Activated CD8-positive, alpha-beta memory T cell treated with anti-CD3 and anti-CD28 coated beads for 24 hours (primary cell): ENCODE results near the gene FAM174B.
A peak's percentile ranks its signal among the peaks of the same experiment; 100 is the strongest.

ENCODE experiments used
- DNase-seq: peaks from one replicate; pipeline ENCODE4 v3.0.0-alpha.2; 2020

The FAM174B gene

GRCh38 chr15:92638709-92639365 lies 16.7 kb downstream of the FAM174B start:
- DNase-seq, result peak; percentile 44

DNA sequence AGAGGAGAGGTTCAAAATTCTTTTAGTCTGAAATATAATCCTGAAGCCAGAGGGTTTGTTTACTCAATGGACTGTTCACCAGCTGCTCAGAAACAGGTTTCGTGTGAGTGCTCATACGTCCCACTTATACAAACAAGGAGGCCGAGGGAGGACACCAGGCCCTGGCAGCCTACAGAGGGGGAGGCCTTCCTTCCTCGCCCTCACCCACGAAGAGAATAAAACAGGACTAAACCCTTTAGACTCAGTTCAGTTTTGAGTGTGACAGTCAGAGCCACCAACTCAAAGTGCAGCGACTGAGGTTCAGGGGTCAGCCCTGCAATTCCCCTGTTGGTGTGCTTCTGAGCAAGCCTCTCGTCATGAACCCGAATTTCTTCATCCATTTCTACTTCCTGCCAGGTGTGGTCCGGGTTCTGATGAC lies 17.3 kb downstream of the FAM174B start:
- peak; percentile 26 for DNase-seq

DNA sequence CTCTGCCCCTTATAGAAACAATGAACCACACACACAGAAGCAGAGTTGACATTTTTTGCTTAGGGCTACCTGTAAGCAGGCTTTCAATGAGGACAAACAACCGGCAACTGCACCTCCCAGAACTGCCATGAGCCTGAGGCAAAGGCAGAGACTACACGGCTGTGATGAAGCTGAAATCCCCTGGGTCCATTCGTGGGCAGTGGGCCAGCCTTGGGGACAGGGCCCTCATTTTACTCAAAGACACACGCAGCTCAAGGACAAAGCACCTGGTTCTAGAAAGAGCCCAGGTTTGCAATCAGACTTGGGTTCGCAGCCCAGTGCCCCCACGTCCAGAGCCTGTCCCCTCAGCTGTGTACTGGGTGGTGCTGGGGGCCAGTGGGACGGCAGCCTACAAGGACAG lies 17.9 kb downstream of the FAM174B start:
- peak; percentile 37 for DNase-seq

DNA sequence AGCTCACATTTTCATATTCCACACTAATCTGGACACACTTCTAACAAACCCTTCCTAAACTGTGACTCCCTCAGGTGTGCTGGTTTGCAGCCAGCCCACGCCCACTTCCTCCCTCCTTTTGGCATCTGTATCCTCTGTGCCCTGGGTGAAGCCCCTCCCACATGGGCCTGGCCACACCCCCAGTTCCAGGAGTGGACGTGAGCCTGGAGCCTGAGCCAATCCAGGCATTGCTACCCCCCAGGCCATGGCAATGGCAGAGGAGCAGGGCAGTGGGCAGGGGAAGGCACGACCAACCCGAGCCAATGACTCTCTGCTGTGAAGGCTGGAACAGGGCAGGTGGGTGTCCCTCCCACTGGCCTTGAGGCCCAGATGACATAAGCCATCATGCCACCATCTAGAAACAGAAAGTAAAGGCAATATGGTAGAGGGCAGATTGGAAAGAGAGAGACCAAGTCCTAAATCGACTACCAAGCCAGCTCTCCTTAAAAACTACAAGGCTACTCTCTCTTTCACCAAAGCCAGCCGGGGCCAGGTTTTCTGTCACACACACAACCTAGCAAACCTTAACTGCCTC lies 18.6 kb downstream of the FAM174B start:
- peak; percentile 51 for DNase-seq

GRCh38 chr15:92636401-92636907 lies 19.1 kb downstream of the FAM174B start:
- DNase-seq, result peak; percentile 41

GRCh38 chr15:92634671-92635201 lies 20.8 kb downstream of the FAM174B start:
- DNase-seq, result peak; percentile 21

- DNase-seq, result peak; percentile 40
Measured at GRCh38 chr15:92634060-92634459, 21.5 kb downstream of the FAM174B start.

GRCh38 chr15:92633418-92633817 lies 22.2 kb downstream of the FAM174B start:
- DNase-seq, result no peak

- DNase-seq, result no peak
Measured at GRCh38 chr15:92633001-92633400, 22.6 kb downstream of the FAM174B start.

GRCh38 chr15:92631721-92632120 lies 23.9 kb downstream of the FAM174B start:
- DNase-seq, result no peak

DNA sequence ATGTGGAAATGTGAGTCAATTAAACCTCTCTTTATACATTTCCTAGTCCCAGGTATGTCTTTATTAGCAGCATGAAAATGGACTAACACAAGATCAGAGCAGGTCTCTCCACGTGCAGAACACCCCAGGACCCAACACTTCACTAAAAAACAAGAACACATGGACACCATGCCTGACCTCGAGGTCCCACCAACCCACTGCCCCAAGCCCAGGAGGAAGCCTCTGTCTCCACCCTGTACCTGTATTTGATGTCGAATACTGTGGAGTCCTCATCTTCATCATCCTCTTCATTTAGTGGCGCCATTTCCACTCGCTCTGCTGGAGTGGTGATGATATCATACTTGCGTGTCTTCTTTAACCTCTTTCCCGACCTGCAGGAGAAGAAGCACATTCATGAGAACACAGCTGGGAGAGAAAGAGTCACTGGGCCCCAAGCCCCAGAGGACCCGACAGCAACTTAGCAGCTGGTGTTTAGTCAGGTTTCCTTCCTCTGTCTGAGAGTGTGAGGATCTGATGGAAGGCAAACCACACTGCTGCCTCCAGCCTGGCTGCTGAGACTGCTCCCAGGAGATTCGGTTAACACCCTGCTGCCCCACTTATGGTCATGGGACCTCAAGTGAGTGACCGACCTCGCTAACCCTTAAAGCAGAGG lies 25.5 kb downstream of the FAM174B start:
- no peak for DNase-seq

GRCh38 chr15:92629276-92629974 lies 26.1 kb downstream of the FAM174B start:
- DNase-seq, result no peak

DNA sequence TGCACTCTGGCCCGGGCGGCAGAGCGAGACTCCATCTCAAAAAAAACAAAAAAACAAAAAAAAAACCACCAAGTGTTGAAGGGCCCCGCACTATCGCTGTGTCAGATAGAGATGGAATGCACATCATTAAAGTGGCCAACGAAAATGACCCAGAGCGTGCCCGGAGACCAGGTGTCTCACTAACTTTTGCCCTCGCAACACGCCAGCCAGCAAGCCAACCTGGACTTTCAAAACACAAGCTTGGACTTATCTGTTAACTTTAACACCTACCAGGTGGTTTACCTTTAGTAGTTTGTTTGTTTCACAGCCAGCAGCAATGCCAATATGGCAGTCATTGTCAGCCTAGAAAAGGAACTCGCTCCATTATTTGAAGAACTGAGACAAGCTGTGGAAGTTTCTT lies 28.6 kb downstream of the FAM174B start:
- no peak for DNase-seq

GRCh38 chr15:92625251-92625980 lies 30.2 kb downstream of the FAM174B start:
- DNase-seq, result no peak

DNA sequence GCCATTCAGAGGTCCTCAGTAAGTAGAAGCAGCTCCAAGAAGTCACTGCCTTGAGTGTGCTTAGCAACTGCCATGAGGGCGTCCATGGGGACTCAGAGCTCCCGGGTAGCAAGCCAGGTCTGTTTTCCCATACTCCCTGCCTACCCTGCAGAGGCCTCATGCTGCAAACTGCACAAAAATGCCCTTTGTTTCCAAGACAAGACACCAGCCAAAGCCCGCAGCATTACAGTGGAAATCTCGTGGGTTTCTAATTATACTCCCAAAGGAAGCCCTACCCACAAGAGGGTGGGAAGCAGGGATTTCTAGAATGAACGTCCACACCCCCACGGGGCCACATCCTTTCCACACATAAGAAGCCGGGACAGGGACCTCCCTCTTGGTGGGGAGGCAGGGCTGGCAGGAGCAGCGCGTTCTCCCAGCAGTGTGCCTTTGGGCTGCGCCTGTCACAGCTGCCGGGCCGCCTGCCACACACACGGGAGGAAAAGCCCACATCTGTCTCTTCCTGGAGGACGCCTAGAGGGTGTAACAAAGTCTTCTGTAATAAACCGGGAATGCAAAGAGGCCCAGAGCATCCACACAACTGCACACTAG lies 31.1 kb downstream of the FAM174B start:
- DNase-seq, result no peak

DNA sequence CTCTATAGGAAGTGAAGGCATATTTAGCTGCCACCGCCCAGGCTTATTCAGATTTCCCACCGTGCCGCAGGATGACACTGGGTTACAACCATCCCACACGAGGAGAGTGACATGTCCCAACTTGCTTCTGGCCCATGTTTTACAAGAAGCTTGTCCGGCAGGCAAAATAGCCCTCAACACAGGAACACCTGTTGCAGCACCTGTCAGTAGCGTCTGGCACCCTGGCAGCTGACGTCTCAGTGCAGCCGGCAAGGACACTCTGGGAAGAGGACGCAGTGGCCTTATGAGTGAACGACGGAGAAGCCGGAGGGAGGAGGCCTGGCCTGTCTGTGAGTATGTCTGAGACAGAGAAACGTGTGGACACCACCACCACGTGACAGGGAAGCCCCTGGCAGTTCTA lies 32.1 kb downstream of the FAM174B start:
- DNase-seq, result no peak

DNA sequence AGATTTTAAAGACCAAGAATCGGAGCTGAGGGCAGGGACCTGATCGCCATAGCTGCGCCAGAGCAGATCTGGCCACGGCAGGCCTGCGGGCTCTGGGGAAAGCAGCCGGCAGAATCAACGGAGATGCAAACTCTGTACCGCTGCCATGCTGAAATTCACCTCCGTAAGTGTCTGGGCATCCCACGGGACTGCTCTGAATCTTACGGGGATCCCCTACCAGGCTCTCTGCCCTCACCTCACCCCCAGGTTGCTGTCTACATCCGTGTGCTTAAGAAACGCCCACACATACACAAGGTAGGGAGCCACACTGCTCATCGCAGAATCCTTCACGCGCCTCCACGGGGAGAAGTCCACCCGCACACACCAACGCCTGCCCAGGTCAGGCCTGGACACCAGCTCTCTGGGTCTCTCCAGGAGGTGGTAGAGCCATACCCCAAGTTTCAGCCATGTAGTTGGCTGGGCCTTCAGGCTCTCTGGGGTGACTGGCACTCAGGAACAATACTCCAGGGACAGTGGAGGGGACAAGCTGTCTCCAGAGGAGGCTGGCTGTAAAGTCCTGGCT lies 33.5 kb downstream of the FAM174B start:
- no peak for DNase-seq

DNA sequence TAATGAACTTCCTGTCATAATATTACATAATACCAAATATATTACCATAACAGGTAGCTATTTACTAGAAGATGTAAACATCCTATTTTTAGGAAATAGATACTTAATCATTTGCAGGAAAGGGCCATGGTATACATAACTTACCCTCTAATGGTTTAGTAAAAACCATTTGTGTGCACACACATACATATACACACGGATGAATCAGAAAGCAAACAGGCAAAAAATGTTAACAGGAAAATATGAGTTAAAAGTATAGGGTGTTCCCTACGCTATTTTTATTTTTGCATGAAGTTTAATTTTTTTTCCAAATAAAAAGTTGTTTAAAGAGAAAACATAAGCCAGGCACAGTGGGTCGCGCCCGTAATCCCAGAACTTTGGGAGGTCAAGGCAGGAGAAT lies 34.6 kb downstream of the FAM174B start:
- DNase-seq, result no peak

DNA sequence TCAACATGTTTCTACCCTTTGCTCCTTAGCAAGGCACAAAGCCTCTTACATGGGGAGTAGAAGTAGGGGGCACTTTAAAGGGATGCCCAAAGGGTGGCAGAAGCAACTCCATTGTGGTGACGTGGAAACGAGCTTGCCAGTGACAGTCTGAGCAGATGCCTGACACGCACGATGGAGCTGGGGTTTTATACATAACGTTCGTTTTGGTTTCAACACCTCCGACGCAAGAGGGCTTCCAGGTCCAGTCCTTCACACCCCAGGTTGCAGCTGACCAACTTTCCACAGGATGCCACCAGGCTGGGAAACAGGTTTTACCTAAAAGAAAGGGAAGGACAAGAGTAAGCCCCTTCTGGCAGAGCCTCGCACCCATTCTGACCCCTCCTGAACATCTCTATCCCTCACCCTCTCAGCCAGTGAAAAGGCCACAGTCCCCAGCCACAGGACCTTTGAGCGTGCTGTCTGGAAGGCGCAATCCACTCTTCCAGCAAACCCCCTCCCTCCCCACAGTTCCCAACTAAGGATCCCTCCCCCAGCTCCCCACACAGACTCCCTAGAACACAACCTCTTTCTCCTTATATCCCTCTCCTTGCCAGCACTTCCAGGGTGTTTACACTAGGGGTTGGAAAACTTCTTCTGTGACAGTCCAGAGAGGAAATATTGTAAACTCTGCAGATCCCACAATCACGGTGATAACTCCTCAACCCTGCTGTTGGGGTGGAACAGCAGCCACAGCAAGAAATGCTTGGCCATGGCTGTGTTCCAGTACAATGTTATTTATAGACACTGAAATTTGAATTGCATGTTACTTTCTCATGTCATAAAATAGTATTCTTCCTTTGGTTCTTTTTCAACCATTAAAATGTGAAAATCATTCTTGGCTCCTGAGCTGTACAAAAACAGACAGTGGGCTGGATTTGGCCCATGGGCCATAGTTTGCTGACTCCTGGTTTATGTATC lies 36.2 kb downstream of the FAM174B start:
- no peak for DNase-seq
